H1 (cell line): ENCODE results near the gene SPG11. TPM values are rescaled to one million over a fixed set of nuclear protein-coding genes. Genes with fewer than 3 reads are reported as not detected.

ENCODE experiments used
- CTBP2 ChIP-seq: IDR thresholded peaks from 2 replicates; pipeline ENCODE4 v1.7.0; 2011; ENCODE audit warnings: borderline replicate concordance, mild to moderate bottlenecking, moderate library complexity, mixed read lengths, low read length; ENCODE audit not compliant: insufficient read depth, insufficient read length
- CTCF ChIP-seq, 3 experiments: IDR thresholded peaks; 1 replicate in 2 of 3; 2 replicates in 1 of 3; pipeline versions ENCODE4 v1.5.1 to v1.6.1; 2011; ENCODE audit warnings: low read length in 3 of 3, mild to moderate bottlenecking in 3 of 3, inconsistent platforms in 2 of 3, low read depth in 1 of 3, moderate library complexity in 1 of 3; ENCODE audit not compliant: insufficient read depth in 1 of 3; ENCODE audit errors: control extremely low read depth in 1 of 3
- EP300 ChIP-seq, 2 experiments: IDR thresholded peaks; 1 replicate in 1 of 2; 2 replicates in 1 of 2; pipeline ENCODE4 v1.6.1; 2011 to 2012; ENCODE audit warnings: low read depth in 2 of 2, low read length in 2 of 2, mild to moderate bottlenecking in 2 of 2, borderline replicate concordance in 1 of 2, inconsistent platforms in 1 of 2, moderate library complexity in 1 of 2
- JUND ChIP-seq: IDR thresholded peaks from 2 replicates; pipeline ENCODE4 v1.6.1; 2011; ENCODE audit warnings: mild to moderate bottlenecking, improper control_type of control experiment, low read length
- KDM4A ChIP-seq: IDR thresholded peaks from one replicate; pipeline ENCODE4 v1.7.1; 2012; ENCODE audit warnings: low read depth, mild to moderate bottlenecking, moderate library complexity, low read length, inconsistent platforms; ENCODE audit not compliant: severe bottlenecking
- RFX5 ChIP-seq: IDR thresholded peaks from 2 replicates; pipeline ENCODE4 v1.6.1; 2011; ENCODE audit warnings: low read depth, low read length, improper control_type of control experiment, borderline replicate concordance
- TAF7 ChIP-seq: optimal IDR thresholded peaks from 2 replicates; pipeline ENCODE3; 2011; ENCODE audit warnings: low read depth, mild to moderate bottlenecking, inconsistent platforms, low read length, moderate library complexity, borderline replicate concordance
- TCF12 ChIP-seq: IDR thresholded peaks from 2 replicates; pipeline ENCODE4 v1.6.1; 2011; ENCODE audit warnings: low read depth, mild to moderate bottlenecking, low read length
- polyA plus RNA-seq, 7 experiments: library from polyadenylated mRNA; depleted of rRNA in 3 of 7; stranded (reverse) in 5 of 7; unstranded in 2 of 7; fragments of >200 nt in 5 of 7; fragments of 200-250 nt in 2 of 7; gene quantifications; 1 replicate in 5 of 7; 2 replicates in 1 of 7; 4 replicates in 1 of 7; pipeline versions ENCODE4 v1.2.1 to v1.2.3, GENCODE V29; 2011 to 2013; ENCODE audit warnings: missing spikeins in 2 of 7, mixed read lengths in 2 of 7
- total RNA-seq: library from RNA; stranded (reverse); fragmentation: NEBNext Ultra II Directional; extraction: Animal tissue kit (Norgen Biotek cat#: 25700); gene quantifications from 2 replicates; pipeline ENCODE4 v1.2.1, GENCODE V29; 2021
- TF ChIP-seq, protein P1 (sequence below): IDR thresholded peaks from 2 replicates; pipeline ENCODE4 v1.6.1; 2012; ENCODE audit warnings: inconsistent platforms
- TF ChIP-seq, protein P2 (sequence below): IDR thresholded peaks from 2 replicates; pipeline ENCODE4 v1.6.1; 2012; ENCODE audit warnings: low read length, inconsistent platforms

Gene SPG11
- total and polyA plus RNA-seq, 2 of the 8 experiments (the other 6 are each of a cell fraction or from before 2014, with no cell fraction given): 37.1 to 38.6 TPM

- TF ChIP-seq TAF7 (peak; percentile 16), TCF12 (no peak), EP300 (IDR thresholded peaks at IDR 0.05; ENCODE audit: borderline replicate concordance in 1 of 2, low read depth in 2 of 2, low read length in 2 of 2) (no peak), KDM4A (peak; percentile 97), CTBP2 (no peak), RFX5 (peak; percentile 100), CTCF (IDR thresholded peaks at IDR 0.05; ENCODE audit: control extremely low read depth in 1 of 3, insufficient read depth in 1 of 3, low read depth in 1 of 3, low read length in 3 of 3) (no peak), JUND (no peak)
- TF ChIP-seq, protein P1, sequence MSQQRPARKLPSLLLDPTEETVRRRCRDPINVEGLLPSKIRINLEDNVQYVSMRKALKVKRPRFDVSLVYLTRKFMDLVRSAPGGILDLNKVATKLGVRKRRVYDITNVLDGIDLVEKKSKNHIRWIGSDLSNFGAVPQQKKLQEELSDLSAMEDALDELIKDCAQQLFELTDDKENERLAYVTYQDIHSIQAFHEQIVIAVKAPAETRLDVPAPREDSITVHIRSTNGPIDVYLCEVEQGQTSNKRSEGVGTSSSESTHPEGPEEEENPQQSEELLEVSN: no peak; the same call in 1 of the 2 replicates
- TF ChIP-seq, protein P2, sequence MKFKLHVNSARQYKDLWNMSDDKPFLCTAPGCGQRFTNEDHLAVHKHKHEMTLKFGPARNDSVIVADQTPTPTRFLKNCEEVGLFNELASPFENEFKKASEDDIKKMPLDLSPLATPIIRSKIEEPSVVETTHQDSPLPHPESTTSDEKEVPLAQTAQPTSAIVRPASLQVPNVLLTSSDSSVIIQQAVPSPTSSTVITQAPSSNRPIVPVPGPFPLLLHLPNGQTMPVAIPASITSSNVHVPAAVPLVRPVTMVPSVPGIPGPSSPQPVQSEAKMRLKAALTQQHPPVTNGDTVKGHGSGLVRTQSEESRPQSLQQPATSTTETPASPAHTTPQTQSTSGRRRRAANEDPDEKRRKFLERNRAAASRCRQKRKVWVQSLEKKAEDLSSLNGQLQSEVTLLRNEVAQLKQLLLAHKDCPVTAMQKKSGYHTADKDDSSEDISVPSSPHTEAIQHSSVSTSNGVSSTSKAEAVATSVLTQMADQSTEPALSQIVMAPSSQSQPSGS: no peak
Observed at GRCh38 chr15:44711096-44711742, 47.8 kb upstream of the SPG11 start, which contains the start of the genes B2M and PATL2 (continued).
